GM20431 (cell line): ENCODE data around the gene AMBRA1.
"Not testable (repeated sequence)": the region's sequence is repeated elsewhere in the genome, so short reads cannot be mapped to it uniquely, and the experiment has no call there.

Experiments used
- in situ Hi-C: fragments of 300-500 bp; cut with MseI, MboI; formaldehyde crosslinking; loops from one replicate; pipeline ENCODE4 v1.15.0; 2020; ENCODE audit warnings: low sequenced_read_pairs; ENCODE audit not compliant: unreplicated experiment

The AMBRA1 gene

DNA sequence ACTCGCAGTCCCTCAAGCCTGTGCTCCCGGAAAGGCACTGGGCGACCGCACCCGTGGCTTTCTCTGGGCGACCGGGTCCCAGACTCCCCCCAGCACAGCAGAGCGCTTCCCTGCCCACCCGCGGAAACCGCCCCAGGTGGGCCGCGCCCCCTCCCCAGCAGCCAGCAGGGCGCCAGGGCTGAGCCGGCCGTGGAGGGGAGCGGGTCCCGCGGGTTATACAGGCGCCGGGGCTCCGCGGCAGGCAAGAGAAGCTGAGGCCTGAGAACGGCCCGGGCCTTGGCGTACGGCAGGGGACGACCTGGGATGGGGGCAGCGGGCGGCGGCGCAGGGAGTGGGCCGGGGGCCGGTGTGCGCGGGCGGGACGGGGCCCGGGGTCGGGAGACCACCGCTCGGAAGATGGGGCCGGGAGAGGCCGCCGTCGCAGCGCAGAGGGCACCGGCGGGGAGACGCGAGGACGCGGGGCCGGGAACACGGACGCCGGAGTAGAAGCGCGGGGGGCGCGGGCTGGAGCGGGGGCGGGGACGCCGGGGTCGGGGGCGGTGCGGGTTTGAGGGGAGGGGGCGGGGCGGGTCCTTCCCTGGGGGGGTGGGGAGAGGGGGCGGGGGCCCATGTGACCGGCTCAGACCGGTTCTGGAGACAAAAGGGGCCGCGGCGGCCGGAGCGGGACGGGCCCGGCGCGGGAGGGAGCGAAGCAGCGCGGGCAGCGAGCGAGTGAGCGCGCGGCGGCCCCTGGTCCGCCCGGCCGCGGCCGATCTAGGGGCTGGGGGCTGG, 212.6 kb downstream of the AMBRA1 start, which contains the start of gene MDK:
TSS of gene MDK (plus strand) at position 622 of the 771 bp plus-strand sequence. CDS start 389 bp downstream, outside the sequence.
- in situ Hi-C loops = loop anchor here (25.0 kb wide), 1 partner anchor 156 kb away; no protein-coding TSS in a partner anchor

DNA sequence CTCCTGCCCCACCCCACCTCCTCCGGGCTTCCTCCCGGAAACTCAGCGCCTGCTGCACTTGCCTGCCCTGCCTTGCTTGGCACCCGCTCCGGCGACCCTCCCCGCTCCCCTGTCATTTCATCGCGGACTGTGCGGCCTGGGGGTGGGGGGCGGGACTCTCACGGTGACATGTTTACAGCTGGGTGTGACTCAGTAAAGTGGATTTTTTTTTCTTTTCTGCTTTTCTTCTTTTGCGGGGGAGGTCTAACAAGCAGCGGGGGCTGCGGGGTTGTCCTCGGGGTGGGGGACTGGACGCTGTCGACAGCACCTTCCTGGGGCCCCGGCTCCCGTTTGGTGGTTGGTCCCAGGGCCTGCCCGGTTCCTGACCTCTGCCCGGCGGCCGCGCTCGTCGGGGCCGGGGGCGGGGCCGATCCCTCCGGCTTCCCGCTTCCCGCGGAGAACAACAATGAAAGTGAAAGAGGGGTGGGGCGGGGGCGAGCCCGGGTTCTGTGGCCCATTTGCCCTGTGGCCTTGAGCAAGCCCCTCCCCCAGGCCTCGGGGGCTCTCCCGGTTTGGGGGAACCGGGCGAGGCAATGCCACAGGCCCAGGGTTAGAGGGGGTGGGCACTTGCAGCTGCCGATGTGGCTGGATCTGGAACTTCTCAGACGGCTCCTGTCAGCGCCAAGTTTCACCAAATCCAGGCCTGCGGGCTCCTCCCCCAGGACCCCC, 213.3 kb downstream of the AMBRA1 start:
- in situ Hi-C loops = loop anchor here (25.0 kb wide), 1 partner anchor 157 kb away; no protein-coding TSS in a partner anchor

DNA sequence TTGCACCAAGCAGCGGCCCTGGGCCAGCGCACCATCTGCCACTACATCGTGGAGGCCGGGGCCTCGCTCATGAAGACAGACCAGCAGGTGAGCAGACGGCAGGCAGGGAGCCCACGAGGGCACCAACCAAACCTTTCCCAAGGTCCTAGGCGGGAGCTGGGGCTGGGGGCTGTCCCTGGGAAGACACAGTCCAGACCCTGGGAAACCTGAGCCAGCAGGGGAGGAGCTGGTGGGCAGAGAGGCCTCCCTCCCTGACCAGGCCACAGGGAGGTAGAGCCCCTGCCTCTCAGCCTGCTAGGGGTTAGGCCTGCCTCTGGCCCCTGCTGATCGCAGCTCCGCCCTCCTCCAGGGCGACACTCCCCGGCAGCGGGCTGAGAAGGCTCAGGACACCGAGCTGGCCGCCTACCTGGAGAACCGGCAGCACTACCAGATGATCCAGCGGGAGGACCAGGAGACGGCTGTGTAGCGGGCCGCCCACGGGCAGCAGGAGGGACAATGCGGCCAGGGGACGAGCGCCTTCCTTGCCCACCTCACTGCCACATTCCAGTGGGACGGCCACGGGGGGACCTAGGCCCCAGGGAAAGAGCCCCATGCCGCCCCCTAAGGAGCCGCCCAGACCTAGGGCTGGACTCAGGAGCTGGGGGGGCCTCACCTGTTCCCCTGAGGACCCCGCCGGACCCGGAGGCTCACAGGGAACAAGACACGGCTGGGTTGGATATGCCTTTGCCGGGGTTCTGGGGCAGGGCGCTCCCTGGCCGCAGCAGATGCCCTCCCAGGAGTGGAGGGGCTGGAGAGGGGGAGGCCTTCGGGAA, 214.1 kb downstream of the AMBRA1 start:
- in situ Hi-C loops = loop anchor here (25.0 kb wide), 1 partner anchor 158 kb away; no protein-coding TSS in a partner anchor

DNA sequence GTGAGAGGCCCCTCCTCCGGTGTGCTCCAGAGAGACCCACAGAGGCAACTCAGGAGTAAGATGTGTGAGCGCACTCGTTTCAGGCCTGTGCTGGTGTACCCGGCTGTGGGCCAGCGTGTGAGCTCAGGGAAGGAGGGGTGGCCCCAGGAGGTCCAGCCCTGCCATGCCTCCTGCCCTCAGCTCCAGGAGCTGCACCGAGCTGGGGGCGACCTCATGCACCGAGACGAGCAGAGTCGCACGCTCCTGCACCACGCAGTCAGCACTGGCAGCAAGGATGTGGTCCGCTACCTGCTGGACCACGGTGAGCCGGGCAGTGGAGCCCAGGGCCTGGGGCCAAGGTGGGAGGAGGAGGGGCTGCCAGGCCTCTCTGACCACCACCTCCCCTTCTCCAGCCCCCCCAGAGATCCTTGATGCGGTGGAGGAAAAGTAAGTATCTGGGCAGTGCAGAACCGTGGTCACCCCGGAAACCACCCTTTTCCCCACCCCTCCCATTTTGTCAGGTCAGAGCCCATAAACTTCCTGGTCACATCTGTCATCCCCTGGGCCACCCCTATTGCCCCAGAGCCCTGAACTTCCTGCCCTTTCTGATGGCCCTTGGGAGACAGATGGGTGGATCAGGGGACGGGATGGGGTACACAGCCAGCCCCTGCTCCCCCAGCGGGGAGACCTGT, 214.9 kb downstream of the AMBRA1 start:
- in situ Hi-C loops = loop anchor here (25.0 kb wide), 1 partner anchor 158 kb away; no protein-coding TSS in a partner anchor

- in situ Hi-C loops = loop anchor here (25.0 kb wide), 1 partner anchor 159 kb away; no protein-coding TSS in a partner anchor
These were observed 215.5 kb downstream of the AMBRA1 start for GRCh38 chr11:46378296-46378695.

DNA sequence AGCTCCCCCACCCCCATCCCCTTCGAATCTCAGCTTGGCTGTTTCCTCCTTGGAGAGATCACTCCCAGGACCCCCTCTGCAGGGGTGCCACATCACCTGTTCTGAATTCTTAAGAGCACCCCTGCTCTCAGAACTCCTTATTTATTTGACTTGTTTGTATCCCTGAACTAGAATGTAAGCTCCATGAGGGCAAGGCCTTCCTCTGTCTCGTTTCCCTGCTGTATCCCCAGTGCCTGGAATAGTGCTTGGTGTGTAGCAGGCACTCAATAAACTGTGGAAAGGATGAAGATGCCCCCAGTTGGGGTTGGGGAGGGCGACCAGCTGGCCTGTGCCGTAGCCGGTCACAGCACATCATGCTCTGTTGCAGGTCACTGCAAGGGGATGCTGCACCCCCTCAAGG, 216.0 kb downstream of the AMBRA1 start:
- in situ Hi-C loops = loop anchor here (25.0 kb wide), 1 partner anchor 159 kb away; no protein-coding TSS in a partner anchor

DNA sequence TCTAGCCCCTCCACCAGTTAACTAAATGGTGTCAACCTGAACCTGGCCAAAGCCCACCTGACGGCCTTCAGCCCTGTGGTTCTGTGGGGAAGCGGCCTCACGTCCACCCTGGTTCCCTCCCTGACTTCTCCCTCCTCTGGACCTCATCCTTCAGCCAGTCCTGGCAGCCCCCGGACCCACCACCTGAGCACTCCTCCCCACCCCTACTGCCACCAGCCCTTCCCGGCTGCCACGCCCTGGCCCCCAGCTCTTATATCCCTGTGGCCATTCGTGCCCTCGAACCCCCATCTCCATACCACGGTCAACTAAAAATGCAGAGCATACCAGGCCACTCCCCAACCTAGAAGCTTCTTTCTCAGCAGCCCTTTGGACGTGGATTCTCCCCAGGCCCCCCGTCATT, 216.5 kb downstream of the AMBRA1 start:
- in situ Hi-C loops = loop anchor here (25.0 kb wide), 1 partner anchor 160 kb away; no protein-coding TSS in a partner anchor

DNA sequence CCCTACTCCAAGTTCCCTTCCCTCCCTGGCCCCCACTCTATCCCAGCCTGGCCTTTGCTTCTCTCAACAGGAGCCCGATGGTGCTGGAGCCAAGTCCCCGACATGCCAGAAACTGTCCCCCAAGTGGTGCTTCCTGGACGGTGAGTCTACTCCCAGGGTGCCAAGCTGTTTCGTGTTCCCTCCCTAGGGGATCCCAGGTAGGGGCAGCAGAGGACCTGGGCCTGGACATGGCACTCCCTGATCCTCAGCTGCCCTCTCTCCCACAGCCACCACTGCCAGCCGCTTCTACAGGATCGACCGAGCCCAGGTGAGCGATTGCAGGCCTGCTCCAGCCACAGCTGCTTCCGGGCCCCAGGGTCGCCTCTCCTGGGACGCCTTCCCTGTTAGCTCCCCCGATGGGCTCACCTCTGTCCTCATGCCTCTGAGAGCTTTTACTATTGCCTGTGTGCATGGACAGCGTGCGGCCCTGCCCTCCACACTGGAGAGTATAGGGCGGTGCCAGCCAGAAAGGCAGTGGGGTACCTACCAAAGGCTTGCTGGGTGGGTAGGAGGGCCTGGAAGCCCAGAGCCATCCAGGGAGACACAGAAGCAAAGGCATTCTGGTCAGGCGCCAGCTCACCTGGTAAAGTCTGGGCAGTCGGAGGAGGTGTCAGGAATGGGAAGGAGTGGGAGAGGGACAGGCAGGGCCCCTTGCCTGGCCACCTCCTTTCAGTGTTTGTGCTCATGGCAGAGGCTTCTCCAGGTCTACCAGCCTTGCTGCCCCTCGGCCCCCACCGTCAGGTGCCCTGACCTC, 217.4 kb downstream of the AMBRA1 start:
- in situ Hi-C loops = loop anchor here (25.0 kb wide), 1 partner anchor 161 kb away; no protein-coding TSS in a partner anchor

GRCh38 chr11:46375392-46376101, 218.3 kb downstream of the AMBRA1 start:
- in situ Hi-C loops = loop anchor here (25.0 kb wide), 1 partner anchor 162 kb away; no protein-coding TSS in a partner anchor

- in situ Hi-C loops = loop anchor here (25.0 kb wide), 1 partner anchor 162 kb away; no protein-coding TSS in a partner anchor
These were observed 219.0 kb downstream of the AMBRA1 start for GRCh38 chr11:46374815-46375214.

DNA sequence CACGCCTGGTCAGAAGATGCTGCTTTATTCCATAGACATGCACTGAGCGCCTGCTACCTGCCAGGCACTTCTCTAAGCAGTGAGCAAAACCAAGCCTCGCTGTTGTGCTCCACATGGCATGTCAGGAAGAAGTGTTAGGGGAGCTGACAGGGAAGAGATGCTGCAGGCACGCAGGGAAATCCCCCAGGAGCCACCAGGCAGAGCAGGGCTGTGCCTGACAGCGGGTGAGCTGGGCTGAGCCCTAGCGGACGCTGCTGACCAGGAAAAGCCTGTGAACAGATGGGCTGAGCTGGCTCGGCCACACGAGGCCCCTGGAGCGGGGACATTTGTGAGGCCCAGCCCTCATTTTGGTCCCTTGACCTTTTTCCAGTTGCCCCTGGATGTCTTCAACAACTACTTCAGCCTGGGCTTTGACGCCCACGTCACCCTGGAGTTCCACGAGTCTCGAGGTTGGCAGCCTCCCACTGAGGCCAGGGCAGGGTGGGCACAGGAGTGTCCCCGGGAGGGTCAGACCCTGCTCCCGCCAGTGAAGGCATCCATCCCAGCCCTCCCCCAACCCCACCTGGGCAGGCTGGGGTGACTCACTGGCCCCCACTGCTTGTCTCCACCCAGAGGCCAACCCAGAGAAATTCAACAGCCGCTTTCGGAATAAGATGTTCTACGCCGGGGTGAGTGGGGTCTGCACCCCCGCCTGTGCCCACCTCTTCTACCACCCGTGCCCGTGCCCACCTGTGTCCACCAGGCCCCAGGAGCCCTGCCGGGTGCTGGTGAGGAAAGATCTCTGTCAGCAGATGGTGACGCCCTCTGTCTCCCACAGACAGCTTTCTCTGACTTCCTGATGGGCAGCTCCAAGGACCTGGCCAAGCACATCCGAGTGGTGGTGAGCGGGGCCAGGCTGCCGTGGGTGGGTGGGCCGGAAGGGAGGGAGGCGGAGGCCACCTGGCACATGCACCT, 219.8 kb downstream of the AMBRA1 start:
- in situ Hi-C loops = no loop called here

GRCh38 chr11:46372501-46372900, 221.3 kb downstream of the AMBRA1 start:
- in situ Hi-C loops = not testable (repeated sequence)

- in situ Hi-C loops = no loop called here
These were observed 221.7 kb downstream of the AMBRA1 start for GRCh38 chr11:46372086-46372485.

DNA sequence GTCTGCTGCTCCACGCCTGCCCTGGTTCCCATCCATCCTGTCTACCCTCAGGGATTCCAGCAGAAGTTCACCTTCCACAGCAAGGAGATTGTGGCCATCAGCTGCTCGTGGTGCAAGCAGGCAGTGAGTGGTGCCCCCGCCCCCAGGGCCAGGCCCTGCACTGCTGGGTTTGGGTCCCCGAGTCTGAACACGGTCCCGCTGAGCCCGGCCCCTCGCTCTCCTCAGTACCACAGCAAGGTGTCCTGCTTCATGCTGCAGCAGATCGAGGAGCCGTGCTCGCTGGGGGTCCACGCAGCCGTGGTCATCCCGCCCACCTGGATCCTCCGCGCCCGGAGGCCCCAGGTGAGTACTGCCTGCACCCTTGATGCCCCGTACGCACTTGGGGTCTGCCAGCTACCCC, 222.6 kb downstream of the AMBRA1 start:
- in situ Hi-C loops = not testable (repeated sequence)

GRCh38 chr11:46370253-46370652, 223.6 kb downstream of the AMBRA1 start:
- in situ Hi-C loops = no loop called here

DNA sequence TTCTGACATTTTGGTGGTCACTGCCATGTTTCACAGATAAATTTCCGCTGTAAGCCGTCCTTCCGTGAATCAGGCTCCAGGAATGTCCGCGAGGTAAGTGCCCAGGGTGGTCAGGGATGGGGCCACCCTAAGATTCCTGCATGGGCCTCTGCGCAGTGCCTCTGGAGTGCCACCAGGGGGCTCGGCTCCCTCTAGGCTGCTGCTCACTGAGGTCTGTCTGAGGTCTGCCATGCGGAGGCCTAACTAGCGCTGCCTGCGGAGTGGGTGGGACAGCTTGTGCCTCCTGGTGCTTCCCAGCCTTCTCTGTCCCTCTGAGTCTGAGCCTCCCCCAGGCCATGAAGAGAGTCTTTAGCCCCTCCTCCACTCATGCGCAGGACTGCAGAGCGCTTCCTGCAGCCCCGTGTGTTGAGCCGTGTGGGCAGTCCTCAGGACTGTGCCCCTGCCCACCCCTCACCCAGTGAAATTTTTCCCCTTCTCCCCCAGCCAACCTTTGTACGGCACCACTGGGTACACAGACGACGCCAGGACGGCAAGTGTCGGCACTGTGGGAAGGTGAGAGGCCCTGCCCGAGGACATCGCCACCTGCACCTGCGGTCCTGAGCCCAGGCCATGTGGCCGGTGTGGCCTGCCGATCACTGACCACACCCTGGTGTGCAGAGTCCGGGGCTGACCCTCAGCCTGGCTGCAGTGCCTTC, 224.2 kb downstream of the AMBRA1 start:
- in situ Hi-C loops = no loop called here
